SK-N-DZ (cell line): Measurements from ENCODE around the gene TPST1. TPM values are rescaled to one million over a fixed set of nuclear protein-coding genes. Genes with fewer than 3 reads are reported as not detected.
"Not testable (repeated sequence)": the region's sequence is repeated elsewhere in the genome, so short reads cannot be mapped to it uniquely, and the experiment has no call there.

Experiments
- DNase-seq: peaks from one replicate; pipeline ENCODE4 v3.0.0-alpha.2; 2015; ENCODE audit warnings: low spot score
- polyA plus RNA-seq, 2 experiments: library from polyadenylated mRNA; depleted of rRNA; stranded (reverse); fragments of >200 nt; gene quantifications; 2 replicates each; pipeline ENCODE4 v1.2.3, GENCODE V29; 2014

Gene TPST1
- 36.0 and 37.6 TPM in 2 replicates for polyA plus RNA-seq (2014; cell fraction: cytosol; rRNA removed)
- 17.7 and 21.3 TPM in 2 replicates for polyA plus RNA-seq (2014; cell fraction: nucleus; rRNA removed)

DNA sequence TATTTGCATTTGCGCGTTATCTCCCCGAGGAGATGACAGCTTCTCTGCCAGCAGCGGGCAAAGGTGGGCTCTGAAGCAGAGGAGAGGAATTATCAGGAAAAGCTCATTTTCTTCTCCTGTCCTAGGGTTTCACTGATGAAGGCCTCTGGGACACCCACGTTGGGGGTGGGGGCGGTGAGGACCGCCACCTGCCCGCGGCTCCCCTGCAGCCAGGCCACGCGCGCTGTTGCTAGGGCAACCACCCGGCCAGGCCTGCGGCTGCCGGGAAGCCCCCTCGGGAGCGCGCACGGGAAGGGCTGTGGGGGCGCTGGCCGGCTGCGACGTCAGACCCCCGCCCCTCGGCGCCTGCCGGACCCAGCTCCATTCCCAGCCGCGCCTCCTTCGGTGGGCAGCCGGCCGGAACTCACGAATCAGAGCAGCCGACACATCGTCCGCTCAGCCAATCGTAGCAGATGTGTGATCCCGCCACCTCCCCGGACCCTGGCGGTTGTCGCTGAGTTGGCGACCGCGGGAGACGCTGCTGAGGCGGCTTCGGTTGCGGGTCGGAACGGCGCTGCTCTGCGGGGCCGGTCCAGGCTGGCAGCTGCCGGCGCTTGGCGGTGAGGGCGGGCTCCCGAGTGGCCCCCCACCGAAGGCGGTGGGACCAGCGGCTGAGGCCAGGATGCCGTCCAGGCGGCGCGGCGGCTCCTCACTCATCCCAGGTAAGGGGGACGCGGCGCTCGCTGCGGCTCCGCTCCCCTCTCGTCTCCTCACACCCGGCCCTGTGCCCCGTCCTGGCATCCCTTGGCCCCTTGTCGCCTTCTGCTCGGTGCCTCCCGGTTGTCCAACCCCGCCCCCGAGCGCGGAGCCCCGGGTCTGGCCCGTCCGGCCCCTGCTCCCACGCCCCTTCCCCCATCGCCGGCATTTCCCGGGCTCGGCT lies at the start of gene TPST1:
TSS of gene TPST1 (plus strand) at position 513 of the 919 bp plus-strand sequence. CDS start 35,092 bp downstream, outside the sequence.
- DNase-seq, result peak; percentile 95

DNA sequence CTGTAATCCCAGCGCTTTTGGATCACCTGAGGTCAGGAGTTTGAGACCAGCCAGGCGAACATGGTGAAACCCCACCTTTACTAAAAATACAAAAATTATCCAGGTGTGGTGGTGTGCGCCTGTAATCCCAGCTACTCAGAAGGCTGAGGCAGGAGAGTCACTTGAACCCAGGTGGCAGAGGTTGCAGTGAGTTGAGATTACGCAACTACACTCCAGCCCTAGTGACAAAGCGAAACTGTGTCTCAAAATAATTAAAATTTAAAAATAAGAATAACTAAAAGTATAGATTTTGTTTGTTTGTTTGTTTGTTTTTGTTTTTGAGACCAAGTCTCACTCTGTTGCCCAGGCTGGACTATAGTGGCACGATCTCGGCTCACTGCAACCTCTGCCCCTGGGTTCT lies 49.1 kb upstream of the TPST1 start:
- not testable (repeated sequence) for DNase-seq

DNA sequence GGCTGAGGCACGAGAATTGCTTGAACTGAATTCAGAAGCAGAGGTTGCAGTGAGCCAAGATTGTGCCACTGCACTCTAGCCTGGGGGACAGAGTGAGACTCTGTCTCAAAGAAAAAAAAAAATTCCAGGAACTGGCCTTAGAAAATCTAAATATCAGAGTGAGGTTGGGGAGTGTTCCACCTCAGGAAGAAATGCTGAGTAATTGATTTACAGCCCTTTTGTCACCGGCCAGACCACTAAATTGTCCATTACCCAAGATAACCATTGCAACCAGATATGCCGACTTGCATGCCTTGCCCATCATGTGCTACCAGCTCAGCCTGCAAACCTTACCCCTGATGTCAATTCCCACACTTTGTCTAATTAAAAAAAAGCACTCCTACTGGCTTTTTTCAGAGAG lies 48.1 kb upstream of the TPST1 start:
- DNase-seq, result peak; percentile 61

- no peak for DNase-seq
Measured at GRCh38 chr7:66162622-66163021, 42.5 kb upstream of the TPST1 start.

DNA sequence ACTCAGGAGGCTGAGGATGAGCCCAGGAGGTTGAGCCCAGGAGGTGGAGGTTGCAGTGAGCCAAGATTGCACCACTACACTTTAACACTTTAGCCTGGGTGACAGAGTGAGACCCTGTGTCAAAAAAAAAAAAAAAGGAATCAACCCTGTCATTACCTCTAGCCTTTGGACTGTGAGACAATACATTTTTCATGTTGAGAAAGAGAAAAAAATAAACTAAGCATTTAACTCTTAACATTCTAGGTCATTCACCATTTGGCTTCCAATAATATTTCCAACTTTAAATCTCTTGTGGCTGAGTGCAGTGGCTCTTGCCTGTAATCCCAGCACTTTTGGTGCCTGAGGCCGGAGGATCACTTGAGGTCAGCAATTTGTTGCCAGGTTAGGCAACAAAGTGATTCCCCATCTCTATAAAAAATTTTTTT lies 41.9 kb upstream of the TPST1 start:
- DNase-seq, result no peak

DNA sequence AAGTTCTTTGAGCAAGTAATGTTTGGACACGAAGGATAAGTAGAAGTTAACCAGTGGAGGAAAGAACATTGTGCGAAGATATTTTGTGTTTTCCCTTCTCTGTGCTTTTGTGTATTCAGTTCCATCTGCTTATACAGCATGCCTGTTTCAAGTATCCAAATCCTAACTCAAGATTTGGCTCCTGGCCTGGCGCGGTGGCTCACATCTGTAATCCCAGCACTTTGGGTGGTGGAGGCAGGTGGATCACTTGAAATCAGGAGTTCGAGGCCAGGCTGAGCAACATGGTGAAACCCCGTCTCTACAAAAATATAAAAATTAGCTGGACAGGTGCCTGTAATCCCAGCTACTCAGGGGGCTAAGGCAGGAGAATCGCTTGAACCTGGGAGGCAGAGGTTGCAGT lies 40.8 kb upstream of the TPST1 start:
- no peak for DNase-seq

GRCh38 chr7:66167773-66168387 lies 37.3 kb upstream of the TPST1 start:
- DNase-seq, result no peak

DNA sequence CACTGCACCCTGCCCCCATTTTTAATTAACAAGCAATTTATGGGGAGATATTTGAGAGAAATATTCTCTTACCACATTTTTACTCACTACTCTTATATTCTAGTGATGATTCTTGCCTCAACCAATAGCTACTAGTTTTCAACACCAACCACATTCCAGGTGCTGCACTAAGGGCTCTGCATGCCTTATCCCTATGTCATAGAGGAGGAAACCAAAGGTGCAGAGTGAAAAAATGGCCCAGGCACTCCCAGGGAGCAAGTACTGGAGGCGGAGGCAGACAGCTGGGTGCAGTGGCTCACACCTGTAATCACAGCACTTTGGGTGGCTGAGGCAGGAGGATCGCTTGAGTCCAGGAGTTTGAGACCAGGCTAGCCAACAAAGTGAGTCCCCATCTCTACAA lies 35.5 kb upstream of the TPST1 start:
- no peak for DNase-seq

- DNase-seq, result no peak
Measured at GRCh38 chr7:66170309-66171231, 34.6 kb upstream of the TPST1 start.

DNA sequence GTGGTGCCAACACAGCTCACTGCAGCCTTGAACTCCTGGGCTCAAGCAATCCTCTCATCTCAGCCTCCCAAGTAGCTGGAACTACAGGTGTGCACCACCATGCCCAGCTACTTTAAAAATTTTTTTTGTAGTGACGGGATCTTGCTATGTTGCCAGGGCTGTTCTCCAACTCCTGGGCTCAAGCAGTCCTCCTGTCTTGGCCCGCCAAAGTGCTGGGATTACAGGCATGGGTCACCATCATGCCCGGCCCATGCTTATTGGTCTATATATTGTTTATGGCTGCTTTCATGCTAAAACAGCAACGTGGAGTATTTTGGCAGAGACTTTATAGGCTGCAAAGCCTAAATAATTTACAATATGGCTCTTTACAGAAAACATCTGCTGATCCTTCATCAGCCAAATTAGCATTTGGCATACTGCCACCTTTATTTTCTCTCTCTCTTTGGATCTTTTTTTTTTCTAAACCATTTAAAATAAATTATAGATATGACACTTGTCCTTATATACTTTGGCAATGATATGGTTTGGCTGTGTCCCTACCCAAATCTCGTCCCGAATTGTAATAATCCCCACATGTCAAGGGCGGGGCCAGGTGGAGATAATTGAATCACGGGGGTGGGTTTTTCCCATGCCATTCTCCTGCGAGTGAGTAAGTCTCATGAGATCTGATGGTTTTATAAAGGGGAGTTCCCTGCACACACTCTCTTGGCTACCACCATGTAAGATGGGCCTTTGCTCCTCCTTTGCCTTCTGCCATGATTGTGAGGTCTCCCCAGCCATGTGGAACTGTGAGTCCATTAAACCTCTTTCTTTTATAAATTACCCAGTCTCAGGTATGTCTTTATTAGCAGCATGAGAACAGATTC lies 32.4 kb upstream of the TPST1 start:
- not testable (repeated sequence) for DNase-seq

DNA sequence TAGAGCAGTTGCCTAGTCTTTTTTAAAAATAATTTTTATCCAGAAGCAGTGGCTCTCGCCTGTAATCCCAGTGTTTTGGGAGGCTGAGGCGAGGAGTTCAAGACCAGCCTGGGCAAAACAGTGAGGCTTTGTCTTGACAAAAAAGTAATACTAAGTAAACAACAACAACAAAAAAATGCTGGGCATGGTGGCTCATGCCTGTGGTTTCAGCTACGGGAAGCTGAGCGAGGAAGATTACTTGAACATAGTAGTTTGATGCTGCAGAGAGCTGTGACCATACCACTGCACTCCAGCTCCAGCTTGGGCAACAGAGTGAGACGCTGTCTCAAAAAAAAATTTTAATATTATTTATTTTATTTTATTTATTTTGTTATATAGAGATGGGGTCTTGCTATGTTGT lies 31.3 kb upstream of the TPST1 start:
- DNase-seq, result no peak

DNA sequence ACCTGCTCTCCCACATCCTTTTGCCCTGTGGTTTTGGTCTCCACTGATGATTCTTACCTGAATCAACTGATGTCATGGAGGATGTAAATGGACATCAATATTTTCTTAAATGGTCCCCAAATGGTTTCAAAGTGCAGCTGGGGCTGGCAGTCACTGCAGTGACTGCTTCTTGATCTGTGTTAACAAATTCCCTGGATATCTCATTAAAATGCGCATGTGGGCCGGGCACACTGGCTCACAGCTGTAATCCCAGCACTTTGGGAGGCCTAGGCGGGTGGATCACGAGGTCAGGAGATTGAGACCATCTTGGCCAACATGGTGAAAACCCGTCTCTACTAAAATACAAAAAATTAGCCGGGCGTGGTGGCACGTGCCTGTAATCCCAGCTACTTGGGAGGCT lies 30.1 kb upstream of the TPST1 start:
- DNase-seq, result not testable (repeated sequence)

- DNase-seq, result no peak
Measured at GRCh38 chr7:66176914-66177313, 28.2 kb upstream of the TPST1 start.

- DNase-seq, result no peak
Measured at GRCh38 chr7:66178258-66178657, 26.9 kb upstream of the TPST1 start.

DNA sequence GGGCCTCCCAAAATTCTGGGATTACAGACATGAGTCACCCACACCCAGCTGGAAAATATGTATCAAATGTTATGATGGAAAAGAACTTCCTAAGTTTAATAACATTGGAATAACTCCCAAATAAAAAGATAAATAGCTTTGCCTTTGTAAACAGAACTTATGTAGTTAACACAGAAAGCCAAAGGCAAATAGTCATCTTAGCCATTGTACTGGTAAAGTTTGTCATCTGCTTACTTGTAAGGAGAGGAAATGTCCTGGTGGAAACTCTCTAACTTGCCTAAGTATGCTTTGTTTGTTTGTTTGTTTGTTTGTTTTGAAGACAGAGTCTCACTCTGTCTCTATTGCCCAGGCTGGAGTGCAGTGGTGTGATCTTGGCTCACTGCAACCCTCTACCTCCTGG lies 23.8 kb upstream of the TPST1 start:
- no peak for DNase-seq

DNA sequence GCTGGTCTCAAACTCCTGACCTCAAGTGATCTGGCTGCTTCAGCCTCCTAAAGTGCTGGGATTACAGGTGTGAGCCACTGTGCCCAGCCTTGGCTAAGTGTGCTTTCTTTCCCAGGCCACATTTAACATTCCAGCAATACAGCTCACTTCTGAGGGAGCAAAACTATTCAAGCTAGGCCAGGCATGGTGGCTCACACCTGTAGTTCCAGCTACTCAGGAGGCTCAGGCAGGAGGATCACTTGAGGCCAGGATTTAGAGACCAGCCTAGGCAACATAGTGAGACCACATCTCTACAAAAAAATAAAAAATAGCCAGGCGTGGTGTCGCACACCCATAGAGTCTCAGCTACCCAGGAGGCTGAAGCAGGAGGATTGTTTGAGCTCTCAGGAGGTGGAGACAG lies 23.3 kb upstream of the TPST1 start:
- no peak for DNase-seq

DNA sequence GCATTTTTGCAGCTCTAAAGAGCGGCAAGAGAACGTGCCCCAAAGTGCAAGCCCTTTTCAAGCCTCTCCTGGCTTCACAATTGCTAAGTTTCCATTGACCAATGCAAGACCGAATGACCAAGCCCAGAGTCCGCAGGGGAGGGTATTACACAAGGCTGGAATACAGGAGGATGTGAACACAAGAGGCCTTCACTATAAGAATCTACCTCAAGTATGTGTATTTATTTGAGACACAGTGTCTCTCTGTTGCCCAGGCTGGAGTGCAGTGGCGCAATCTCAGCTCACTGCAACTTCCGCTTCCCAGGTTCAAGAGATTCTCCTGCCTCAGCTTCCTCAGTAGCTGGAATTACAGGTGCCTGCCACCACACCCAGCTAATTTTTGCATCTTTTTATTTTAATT lies 22.2 kb upstream of the TPST1 start:
- no peak for DNase-seq

DNA sequence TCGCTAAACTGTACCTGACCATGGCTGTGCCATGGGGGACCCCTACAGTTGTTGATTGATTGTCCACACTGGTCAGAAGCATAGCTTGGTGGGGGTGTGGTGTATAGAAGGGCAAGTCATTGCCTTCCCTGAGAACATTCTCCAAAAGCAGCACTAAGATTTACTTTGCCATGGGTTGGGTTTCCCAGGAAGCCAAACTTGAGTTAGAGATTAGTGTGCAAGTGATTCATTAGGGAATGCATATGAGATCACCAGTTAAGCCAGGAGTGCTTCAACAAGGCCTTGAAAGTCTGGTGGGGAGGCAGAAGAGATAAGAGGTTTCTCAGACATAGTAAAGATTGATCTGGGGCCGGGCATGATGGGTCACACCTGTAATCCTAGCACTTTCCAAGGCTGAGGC lies 21.4 kb upstream of the TPST1 start:
- DNase-seq, result no peak

- DNase-seq, result no peak
Measured at GRCh38 chr7:66185680-66186187, 19.4 kb upstream of the TPST1 start.

DNA sequence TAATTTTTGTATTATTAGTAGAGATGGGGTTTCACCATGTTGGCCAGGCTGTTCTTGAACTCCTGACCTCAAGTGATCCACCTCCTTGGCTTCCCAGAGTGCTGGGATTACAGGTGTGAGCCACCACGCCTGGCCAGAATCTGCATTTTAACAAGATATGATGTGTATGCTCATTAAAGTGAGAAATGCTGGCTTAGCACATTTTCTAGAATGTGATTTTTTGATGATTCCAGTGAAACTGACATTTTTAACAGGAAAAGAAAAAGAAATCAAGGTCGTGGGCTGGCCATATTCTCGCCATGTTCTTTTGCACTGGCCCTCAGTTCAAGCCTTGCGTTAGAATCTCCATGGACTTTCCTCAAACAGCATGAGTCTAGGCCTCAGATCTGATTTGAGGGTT lies 18.1 kb upstream of the TPST1 start:
- no peak for DNase-seq

GRCh38 chr7:66187905-66188304 lies 17.2 kb upstream of the TPST1 start:
- no peak for DNase-seq
